GM18505 (cell line): Measurements from ENCODE around the gene PHF21A.
A peak's percentile ranks its signal among the peaks of the same experiment; 100 is the strongest.

ENCODE experiments used
- ATAC-seq: cut with Tn5 transposase; IDR thresholded peaks from one replicate; pipeline ENCODE4 v1.9.1; 2021; ENCODE audit not compliant: unreplicated experiment
- POLR2A ChIP-seq: IDR thresholded peaks from 4 replicates; pipeline ENCODE4 v1.6.1; 2011; ENCODE audit warnings: borderline replicate concordance; ENCODE audit not compliant: insufficient read depth, insufficient read length; ENCODE audit errors: extremely low read depth

Gene PHF21A

GRCh38 chr11:46112961-46113607 is 8.2 kb downstream of the PHF21A start:
- no peak for TF ChIP-seq POLR2A
- no peak for ATAC-seq

DNA sequence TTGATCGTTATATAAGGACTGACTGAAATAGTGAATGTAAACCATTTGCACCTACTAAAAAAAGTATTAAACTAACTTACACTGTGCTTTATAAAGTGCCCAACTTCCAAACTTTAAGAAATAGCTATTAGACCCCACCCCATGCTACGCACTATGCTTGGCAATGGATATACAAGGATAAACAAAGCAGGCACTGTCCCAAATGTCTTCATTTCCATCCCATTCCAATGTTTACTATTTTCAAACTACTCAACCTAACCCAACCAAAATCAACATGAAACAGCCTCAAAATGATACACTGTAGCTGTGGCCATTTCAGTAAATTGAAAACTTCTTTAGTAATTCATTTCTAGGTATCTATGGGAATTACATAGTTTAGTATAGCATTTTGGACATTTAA is 12.5 kb downstream of the PHF21A start:
- ATAC-seq: no peak
- no peak for TF ChIP-seq POLR2A

- TF ChIP-seq POLR2A: no peak
- ATAC-seq: no peak
These were observed 13.5 kb downstream of the PHF21A start for GRCh38 chr11:46107780-46108179.

GRCh38 chr11:46107408-46107718 is 13.9 kb downstream of the PHF21A start:
- TF ChIP-seq POLR2A: no peak
- ATAC-seq: no peak

GRCh38 chr11:46106530-46107407 is 14.5 kb downstream of the PHF21A start:
- no peak for ATAC-seq
- TF ChIP-seq POLR2A: no peak

GRCh38 chr11:46105926-46106325 is 15.3 kb downstream of the PHF21A start:
- ATAC-seq: no peak
- no peak for TF ChIP-seq POLR2A

- no peak for TF ChIP-seq POLR2A
- ATAC-seq: no peak
These were observed 16.1 kb downstream of the PHF21A start for GRCh38 chr11:46105134-46105628.

- ATAC-seq: no peak
- TF ChIP-seq POLR2A: no peak
These were observed 18.4 kb downstream of the PHF21A start for GRCh38 chr11:46102843-46103242.

GRCh38 chr11:46100670-46101069 is 20.6 kb downstream of the PHF21A start:
- peak; percentile 64 for ATAC-seq
- TF ChIP-seq POLR2A: no peak

- ATAC-seq: peak; percentile 45
- TF ChIP-seq POLR2A: no peak
These were observed 21.3 kb downstream of the PHF21A start for GRCh38 chr11:46099963-46100316.

DNA sequence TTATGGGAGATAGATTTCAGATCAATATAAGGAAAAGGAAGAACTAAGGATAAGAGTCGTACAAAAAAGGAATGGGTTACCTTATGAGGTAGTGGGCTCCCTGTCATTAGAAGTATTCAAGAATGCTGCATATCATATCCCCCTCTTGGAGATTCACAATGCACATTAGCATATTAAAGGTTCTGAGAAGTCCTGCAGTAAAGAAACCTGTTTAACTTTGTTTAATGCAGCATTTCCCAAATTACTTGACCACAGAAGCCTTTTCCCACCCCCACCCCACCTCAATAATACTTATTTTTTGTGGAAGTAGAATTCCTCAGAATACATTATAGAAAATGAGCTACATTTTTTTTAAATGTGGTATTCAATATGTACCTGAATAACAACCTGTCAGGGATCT is 30.9 kb downstream of the PHF21A start:
- no peak for ATAC-seq
- no peak for TF ChIP-seq POLR2A

- no peak for ATAC-seq
- no peak for TF ChIP-seq POLR2A
These were observed 41.6 kb downstream of the PHF21A start for GRCh38 chr11:46079662-46080061.

- ATAC-seq: no peak
- no peak for TF ChIP-seq POLR2A
These were observed 45.3 kb downstream of the PHF21A start for GRCh38 chr11:46075928-46076327.

GRCh38 chr11:46075168-46075567 is 46.1 kb downstream of the PHF21A start:
- TF ChIP-seq POLR2A: no peak
- no peak for ATAC-seq

- no peak for ATAC-seq
These were observed 47.6 kb downstream of the PHF21A start for GRCh38 chr11:46073632-46074031.

More at GRCh38 chr11:46073632-46074031, 47.6 kb downstream of the PHF21A start:
- no peak for TF ChIP-seq POLR2A
